K562 (cell line): ENCODE results near the gene ZNF593OS. TPM values are rescaled to one million over a fixed set of nuclear protein-coding genes. Genes with fewer than 3 reads are reported as not detected.

ENCODE experiments used
- DEAF1 ChIP-seq: fragments of 450-650 bp; formaldehyde crosslinking; IDR thresholded peaks from 2 replicates; pipeline ENCODE4 v1.4.0; 2020; ENCODE audit warnings: mild to moderate bottlenecking, moderate library complexity
- DMBX1 ChIP-seq: fragments of 250-450 bp; sonication (Bioruptor Pico); IDR thresholded peaks from 2 replicates; pipeline ENCODE4 v1.8.0; 2022; ENCODE audit warnings: inconsistent platforms, mild to moderate bottlenecking, moderate library complexity, borderline replicate concordance
- ETV6 ChIP-seq, 3 experiments: fragments of 150-350 bp in 1 of 3; sonication (generic) in 1 of 3; formaldehyde crosslinking in 1 of 3; IDR thresholded peaks; 2 replicates each; pipeline versions ENCODE4 v1.6.1 to v1.8.0; 2014 to 2022; ENCODE audit warnings: borderline replicate concordance in 2 of 3, low read depth in 2 of 3, antibody characterized with exemption in 1 of 3, low read length in 1 of 3, mild to moderate bottlenecking in 1 of 3, missing genetic modification reagents in 1 of 3
- GTF2A2 ChIP-seq: IDR thresholded peaks from 2 replicates; pipeline ENCODE4 v1.6.1; 2016; ENCODE audit warnings: mild to moderate bottlenecking, missing genetic modification characterization, missing compliant biosample characterization
- JUND ChIP-seq, 2 experiments: IDR thresholded peaks; 2 replicates in 1 of 2; 3 replicates in 1 of 2; pipeline ENCODE4 v1.6.1; 2011; ENCODE audit warnings: borderline replicate concordance in 2 of 2, low read depth in 2 of 2, low read length in 2 of 2, improper control_type of control experiment in 1 of 2, missing biosample characterization in 1 of 2, missing genetic modification characterization in 1 of 2, missing genetic modification reagents in 1 of 2
- KDM1A ChIP-seq, 2 experiments: fragments of 450-650 bp; IDR thresholded peaks; 2 replicates each; pipeline ENCODE4 v1.6.1; 2016; ENCODE audit warnings: mild to moderate bottlenecking in 2 of 2
- MAZ ChIP-seq, 2 experiments: fragments of 450-650 bp in 1 of 2; sonication (generic) in 1 of 2; formaldehyde crosslinking; IDR thresholded peaks in 1 of 2; conservative IDR thresholded peaks in 1 of 2; 2 replicates each; pipeline versions ENCODE4 v1.4.0 to v1.5.0; 2020; ENCODE audit warnings: mild to moderate bottlenecking in 1 of 2, missing genetic modification reagents in 1 of 2
- MXI1 ChIP-seq: IDR thresholded peaks from 2 replicates; pipeline ENCODE4 v1.6.1; 2011; ENCODE audit warnings: low read depth, mild to moderate bottlenecking, improper control_type of control experiment, low read length
- POLR2H ChIP-seq: IDR thresholded peaks from 2 replicates; pipeline ENCODE4 v1.6.1; 2016; ENCODE audit warnings: missing genetic modification characterization, low read depth, mild to moderate bottlenecking, control low read depth, missing compliant biosample characterization, moderate library complexity
- RUNX1 ChIP-seq: sonication (generic); IDR thresholded peaks from 2 replicates; pipeline ENCODE4 v1.6.1; 2016; ENCODE audit warnings: antibody characterized with exemption, low read depth
- SAFB ChIP-seq: fragments of 200-400 bp; formaldehyde crosslinking; IDR thresholded peaks from 2 replicates; pipeline ENCODE4 v1.6.1; 2017; ENCODE audit warnings: low read depth, low read length, borderline replicate concordance
- SLC30A9 ChIP-seq: fragments of 250-450 bp; sonication (Bioruptor Pico); IDR thresholded peaks from 2 replicates; pipeline ENCODE4 v1.8.0; 2022; ENCODE audit warnings: mild to moderate bottlenecking, moderate library complexity
- TCF7 ChIP-seq: sonication (generic); IDR thresholded peaks from 2 replicates; pipeline ENCODE4 v1.6.1; 2016; ENCODE audit warnings: antibody characterized with exemption, borderline replicate concordance
- ZNF146 ChIP-seq: IDR thresholded peaks from one replicate; pipeline ENCODE4 v1.6.1; 2018; ENCODE audit warnings: missing compliant biosample characterization; ENCODE audit not compliant: unreplicated experiment
- ZNF512 ChIP-seq: IDR thresholded peaks from 2 replicates; pipeline ENCODE4 v1.6.1; 2016; ENCODE audit warnings: missing genetic modification characterization, missing compliant biosample characterization
- polyA plus RNA-seq, 8 experiments: library from polyadenylated mRNA; depleted of rRNA in 4 of 8; stranded (reverse) in 5 of 8; unstranded in 3 of 8; fragments of >200 nt; fragmentation: Nextera tagmentation in 2 of 8; fragmentation: Illumina TruSeq in 1 of 8; extraction: Ambion mirVana in 2 of 8; extraction: Trizol in 1 of 8; gene quantifications; 2 replicates each; pipeline versions ENCODE4 v1.2.1 to v1.2.3, GENCODE V29; 2011 to 2014; ENCODE audit warnings: inconsistent platforms in 1 of 8, missing spikeins in 1 of 8
- total RNA-seq, 7 experiments: library from RNA; depleted of rRNA in 6 of 7; stranded (reverse); fragments of >200 nt in 6 of 7; fragmentation: Illumina TruSeq in 2 of 7; extraction: Trizol in 2 of 7; gene quantifications; 2 replicates each; pipeline versions ENCODE4 v1.2.1 to v1.2.3, GENCODE V29; 2011 to 2021; ENCODE audit warnings: low replicate concordance in 1 of 7
- TF ChIP-seq, protein P1 (sequence below): fragments of 150-350 bp; IDR thresholded peaks from 2 replicates; pipeline ENCODE4 v1.6.1; 2014; ENCODE audit warnings: low read depth, mild to moderate bottlenecking, low read length, borderline replicate concordance
- TF ChIP-seq, protein P2 (sequence below): fragments of 450-650 bp; IDR thresholded peaks from one replicate; pipeline ENCODE4 v1.6.1; 2018; ENCODE audit warnings: mild to moderate bottlenecking, moderate library complexity; ENCODE audit not compliant: partially characterized antibody

Gene ZNF593OS
- total and polyA plus RNA-seq, 9 of the 15 experiments (the other 6 are each of a cell fraction or from before 2014, with no cell fraction given): 0.24 to 0.27 TPM; not detected in 7

DNA sequence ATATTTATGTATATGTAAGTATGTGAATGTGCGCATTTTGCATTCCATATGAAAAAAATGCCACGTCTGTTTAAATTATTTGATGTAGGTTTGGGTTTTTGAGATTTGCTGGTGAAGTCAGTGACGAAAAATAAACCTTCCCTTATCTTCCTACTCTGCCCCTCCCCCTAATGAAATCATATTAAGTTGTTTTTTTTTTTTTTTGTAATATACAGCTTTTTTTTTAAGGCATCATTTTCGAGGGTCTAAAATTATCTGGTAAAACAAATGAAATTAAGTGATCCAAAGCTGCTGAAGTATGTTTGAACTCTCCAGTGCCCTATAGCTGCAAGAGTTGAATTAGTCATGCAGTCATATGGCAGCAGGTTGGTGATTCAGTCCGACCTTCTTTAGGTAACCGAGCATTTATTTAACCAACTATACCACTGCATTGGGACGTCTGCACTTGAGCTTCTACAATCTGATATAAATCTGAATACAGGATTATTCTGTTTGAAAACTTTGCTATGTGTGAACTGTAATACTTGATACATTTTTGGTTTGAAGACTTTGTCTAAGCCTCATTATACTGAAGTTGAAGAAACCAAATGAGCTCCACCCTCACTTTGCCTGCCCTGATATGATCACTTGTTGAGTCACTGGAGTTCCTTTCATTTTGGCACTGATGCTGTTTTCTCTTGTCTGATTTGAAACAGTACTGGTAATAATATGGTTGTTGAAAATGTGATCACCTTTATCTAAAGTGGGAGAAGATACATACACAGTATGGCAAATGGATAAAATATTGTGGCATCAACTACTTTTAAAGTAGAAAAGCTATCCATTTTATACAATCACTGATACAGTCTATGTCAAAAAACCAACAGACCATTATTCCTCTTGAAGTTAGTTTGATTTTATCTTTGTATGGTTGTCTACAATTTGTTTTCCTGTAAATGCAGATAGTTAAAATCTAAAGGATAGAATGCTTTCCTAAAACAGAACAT, 48.4 kb downstream of the ZNF593OS start (continued):
- TF ChIP-seq DMBX1 (CRISPR knock-in tag) (no peak), SAFB (no peak), ETV6 (IDR thresholded peaks at IDR 0.05; ENCODE audit: borderline replicate concordance in 1 of 2, low read depth in 2 of 2, low read length in 1 of 2) (no peak), ETV6 (CRISPR knock-in tag; IDR thresholded peaks at IDR 0.05; ENCODE audit: borderline replicate concordance) (no peak), ZNF512 (tag) (no peak), TCF7 (no peak), KDM1A (IDR thresholded peaks at IDR 0.05) (peak; percentile 82 to 88), MXI1 (no peak), POLR2H (tag) (0 out of 2 replicates have a peak, but pooled peaks have one; percentile 54), ZNF146 (no peak), GTF2A2 (tag) (no peak), MAZ (CRISPR knock-in tag; conservative IDR thresholded peaks at IDR 0.05 in 1 of 2, IDR thresholded peaks at IDR 0.05 in 1 of 2) (no peak), JUND (IDR thresholded peaks at IDR 0.05; ENCODE audit: borderline replicate concordance, low read depth, low read length) (peak; percentile 84), JUND (tag; IDR thresholded peaks at IDR 0.05; ENCODE audit: borderline replicate concordance, low read depth, low read length) (peak; percentile 91), RUNX1 (no peak), DEAF1 (CRISPR knock-in tag) (no peak), SLC30A9 (CRISPR knock-in tag) (no peak)
- TF ChIP-seq, protein P1, sequence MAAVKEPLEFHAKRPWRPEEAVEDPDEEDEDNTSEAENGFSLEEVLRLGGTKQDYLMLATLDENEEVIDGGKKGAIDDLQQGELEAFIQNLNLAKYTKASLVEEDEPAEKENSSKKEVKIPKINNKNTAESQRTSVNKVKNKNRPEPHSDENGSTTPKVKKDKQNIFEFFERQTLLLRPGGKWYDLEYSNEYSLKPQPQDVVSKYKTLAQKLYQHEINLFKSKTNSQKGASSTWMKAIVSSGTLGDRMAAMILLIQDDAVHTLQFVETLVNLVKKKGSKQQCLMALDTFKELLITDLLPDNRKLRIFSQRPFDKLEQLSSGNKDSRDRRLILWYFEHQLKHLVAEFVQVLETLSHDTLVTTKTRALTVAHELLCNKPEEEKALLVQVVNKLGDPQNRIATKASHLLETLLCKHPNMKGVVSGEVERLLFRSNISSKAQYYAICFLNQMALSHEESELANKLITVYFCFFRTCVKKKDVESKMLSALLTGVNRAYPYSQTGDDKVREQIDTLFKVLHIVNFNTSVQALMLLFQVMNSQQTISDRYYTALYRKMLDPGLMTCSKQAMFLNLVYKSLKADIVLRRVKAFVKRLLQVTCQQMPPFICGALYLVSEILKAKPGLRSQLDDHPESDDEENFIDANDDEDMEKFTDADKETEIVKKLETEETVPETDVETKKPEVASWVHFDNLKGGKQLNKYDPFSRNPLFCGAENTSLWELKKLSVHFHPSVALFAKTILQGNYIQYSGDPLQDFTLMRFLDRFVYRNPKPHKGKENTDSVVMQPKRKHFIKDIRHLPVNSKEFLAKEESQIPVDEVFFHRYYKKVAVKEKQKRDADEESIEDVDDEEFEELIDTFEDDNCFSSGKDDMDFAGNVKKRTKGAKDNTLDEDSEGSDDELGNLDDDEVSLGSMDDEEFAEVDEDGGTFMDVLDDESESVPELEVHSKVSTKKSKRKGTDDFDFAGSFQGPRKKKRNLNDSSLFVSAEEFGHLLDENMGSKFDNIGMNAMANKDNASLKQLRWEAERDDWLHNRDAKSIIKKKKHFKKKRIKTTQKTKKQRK: no peak
- TF ChIP-seq, protein P2, sequence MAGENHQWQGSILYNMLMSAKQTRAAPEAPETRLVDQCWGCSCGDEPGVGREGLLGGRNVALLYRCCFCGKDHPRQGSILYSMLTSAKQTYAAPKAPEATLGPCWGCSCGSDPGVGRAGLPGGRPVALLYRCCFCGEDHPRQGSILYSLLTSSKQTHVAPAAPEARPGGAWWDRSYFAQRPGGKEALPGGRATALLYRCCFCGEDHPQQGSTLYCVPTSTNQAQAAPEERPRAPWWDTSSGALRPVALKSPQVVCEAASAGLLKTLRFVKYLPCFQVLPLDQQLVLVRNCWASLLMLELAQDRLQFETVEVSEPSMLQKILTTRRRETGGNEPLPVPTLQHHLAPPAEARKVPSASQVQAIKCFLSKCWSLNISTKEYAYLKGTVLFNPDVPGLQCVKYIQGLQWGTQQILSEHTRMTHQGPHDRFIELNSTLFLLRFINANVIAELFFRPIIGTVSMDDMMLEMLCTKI: no peak
